Colonic mucosa (tissue), 4 donors: ENCODE measurements around the gene LEKR1. TPM values are rescaled to one million over a fixed set of nuclear protein-coding genes. Genes with fewer than 3 reads are reported as not detected.

ENCODE experiments used
- DNase-seq: peaks from one replicate; pipeline ENCODE4 v3.0.0-alpha.2; 2020
- H3K27ac ChIP-seq: fragments of 200-600 bp; one replicate; pipeline ENCODE4 v1.8.0; 2021
- H3K27me3 ChIP-seq: fragments of 200-600 bp; one replicate; pipeline ENCODE4 v1.8.0; 2021
- H3K36me3 ChIP-seq: fragments of 200-600 bp; one replicate; pipeline ENCODE4 v1.8.0; 2021
- H3K4me1 ChIP-seq: fragments of 200-600 bp; one replicate; pipeline ENCODE4 v1.8.0; 2021; ENCODE audit warnings: mild to moderate bottlenecking
- H3K4me3 ChIP-seq: fragments of 200-600 bp; one replicate; pipeline ENCODE4 v1.8.0; 2021
- H3K9ac ChIP-seq, 2 donors: one replicate each; pipeline ENCODE4 v1.7.0; 2013; ENCODE audit warnings: control low read depth in 2 of 2, low read depth in 2 of 2, low read length in 2 of 2
- H3K9me3 ChIP-seq: fragments of 200-600 bp; one replicate; pipeline ENCODE4 v1.8.0; 2021
- intact Hi-C: fragments of 100-400 bp; cut with DNase I; formaldehyde crosslinking; loops from one replicate; pipeline ENCODE4 v1.14.1; 2022
- total RNA-seq, 2 donors: library from RNA; stranded (reverse); fragmentation: NEBNext Ultra II Directional in 1 of 2; extraction: Animal tissue kit (Norgen Biotek cat#: 25700) in 1 of 2; gene quantifications; one replicate each; pipeline ENCODE4 v1.2.1, GENCODE V29; 2021
- TF ChIP-seq, protein P1 (sequence below): fragments of 200-600 bp; IDR thresholded peaks from one replicate; pipeline ENCODE4 v1.8.0; 2022; ENCODE audit warnings: antibody characterized with exemption, mild to moderate bottlenecking
- donor health status: healthy.
- donor health status: DM: no; HTN: no; CAD: no.
- donor health status: DM: no; HTN: no; CAD: no.

The LEKR1 gene
- total RNA-seq, 2 donors from 2014 or later, result 1.6 to 2.0 TPM

DNA sequence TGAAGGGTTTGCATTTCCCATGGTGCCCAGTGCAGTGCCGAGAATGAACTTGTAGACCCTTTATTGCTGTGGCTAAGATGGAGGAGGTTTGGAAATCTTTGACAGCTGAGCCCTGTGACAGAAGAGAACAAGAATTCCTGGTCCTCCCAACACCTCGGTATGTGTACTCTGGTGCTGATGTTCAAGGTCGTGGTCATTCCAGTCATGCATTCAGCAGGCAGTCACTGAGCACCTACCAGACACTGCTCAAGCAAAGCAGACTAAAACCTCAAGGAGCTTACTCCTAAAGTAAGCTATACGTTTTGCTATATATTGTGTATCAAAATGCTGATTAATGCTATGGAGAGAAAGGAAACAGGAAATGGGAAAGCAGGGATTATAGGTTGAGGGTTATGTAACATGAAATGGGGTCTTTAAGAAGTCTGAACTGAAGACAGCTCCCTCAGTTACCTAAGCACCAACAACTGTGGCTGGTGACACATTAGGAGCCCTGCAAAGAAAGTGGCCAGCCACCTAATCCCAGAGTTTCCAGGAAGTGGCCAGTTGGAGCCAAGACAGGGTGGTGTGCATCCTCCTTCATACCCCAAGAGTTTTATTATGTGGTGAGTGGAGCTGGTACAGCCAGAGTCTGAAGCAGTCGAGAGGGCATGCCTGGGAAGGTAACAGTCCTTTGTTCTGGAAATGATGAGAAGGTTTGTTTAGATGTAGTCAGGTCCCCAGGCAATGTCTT is 268.8 kb downstream of the LEKR1 start:
- no peaks in the 10 kb centered on the region for H3K27me3 ChIP-seq
- intact Hi-C loops, result no loop called here

More for the DNA sequence above, 268.8 kb downstream of the LEKR1 start:
- H3K36me3 ChIP-seq, result no peaks in the 10 kb centered on the region
- TF ChIP-seq, protein P1, sequence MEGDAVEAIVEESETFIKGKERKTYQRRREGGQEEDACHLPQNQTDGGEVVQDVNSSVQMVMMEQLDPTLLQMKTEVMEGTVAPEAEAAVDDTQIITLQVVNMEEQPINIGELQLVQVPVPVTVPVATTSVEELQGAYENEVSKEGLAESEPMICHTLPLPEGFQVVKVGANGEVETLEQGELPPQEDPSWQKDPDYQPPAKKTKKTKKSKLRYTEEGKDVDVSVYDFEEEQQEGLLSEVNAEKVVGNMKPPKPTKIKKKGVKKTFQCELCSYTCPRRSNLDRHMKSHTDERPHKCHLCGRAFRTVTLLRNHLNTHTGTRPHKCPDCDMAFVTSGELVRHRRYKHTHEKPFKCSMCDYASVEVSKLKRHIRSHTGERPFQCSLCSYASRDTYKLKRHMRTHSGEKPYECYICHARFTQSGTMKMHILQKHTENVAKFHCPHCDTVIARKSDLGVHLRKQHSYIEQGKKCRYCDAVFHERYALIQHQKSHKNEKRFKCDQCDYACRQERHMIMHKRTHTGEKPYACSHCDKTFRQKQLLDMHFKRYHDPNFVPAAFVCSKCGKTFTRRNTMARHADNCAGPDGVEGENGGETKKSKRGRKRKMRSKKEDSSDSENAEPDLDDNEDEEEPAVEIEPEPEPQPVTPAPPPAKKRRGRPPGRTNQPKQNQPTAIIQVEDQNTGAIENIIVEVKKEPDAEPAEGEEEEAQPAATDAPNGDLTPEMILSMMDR, result no peak
- no peak for DNase-seq
- H3K9ac ChIP-seq, result no peak overlapping the region
- no peaks in the 10 kb centered on the region for H3K9me3 ChIP-seq
- peaks cover 4% of the 10 kb centered on the region for H3K4me1 ChIP-seq
- no peak overlapping the region for H3K27ac ChIP-seq
- no peak overlapping the region for H3K4me3 ChIP-seq

Other genes starting within 250 kb of the LEKR1 start
- 10 to 100 TPM; 15.2 to 30.2 TPM for gene TIPARP, start 151.8 kb upstream of the LEKR1 start, total RNA-seq